Activated CD8-positive, alpha-beta memory T cell treated with anti-CD3 and anti-CD28 coated beads for 48 hours (primary cell): ENCODE results near the gene NCR1.
"Not testable (repeated sequence)": the region's sequence is repeated elsewhere in the genome, so short reads cannot be mapped to it uniquely, and the experiment has no call there.

ENCODE experiments used
- DNase-seq, 3 experiments: peaks; one replicate each; pipeline ENCODE4 v3.0.0-alpha.2; 2020; ENCODE audit warnings: low read depth in 2 of 3, low spot score in 2 of 3

NCR1 gene

GRCh38 chr19:54905803-54906511, at the start of gene NCR1:
TSS of gene NCR1 (plus strand) at chr19:54906148. CDS start at chr19:54906188, 40 bp downstream.
- DNase-seq: peak in 2 of 3 experiments; percentile 1 to 8

GRCh38 chr19:54858476-54858875, 47.5 kb upstream of the NCR1 start:
- not testable (repeated sequence) for DNase-seq

GRCh38 chr19:54859421-54859820, 46.5 kb upstream of the NCR1 start:
- DNase-seq: not testable (repeated sequence)

- DNase-seq: not testable (repeated sequence)
Measured at GRCh38 chr19:54863459-54863858, 42.5 kb upstream of the NCR1 start.

- DNase-seq: no peak
Measured at GRCh38 chr19:54871696-54872095, 34.3 kb upstream of the NCR1 start.

GRCh38 chr19:54873990-54874389, 32.0 kb upstream of the NCR1 start, which contains the start of gene FCAR:
TSS of gene FCAR (plus strand) at chr19:54874235. CDS start at chr19:54874290, 55 bp downstream.
- no peak for DNase-seq

GRCh38 chr19:54875506-54875905, 30.4 kb upstream of the NCR1 start:
- no peak for DNase-seq

- DNase-seq: no peak
Measured at GRCh38 chr19:54877471-54877870, 28.5 kb upstream of the NCR1 start.

- DNase-seq: no peak
Measured at GRCh38 chr19:54881884-54882283, 24.1 kb upstream of the NCR1 start.

GRCh38 chr19:54882758-54883157, 23.2 kb upstream of the NCR1 start:
- no peak for DNase-seq

GRCh38 chr19:54883228-54883627, 22.7 kb upstream of the NCR1 start:
- no peak for DNase-seq

GRCh38 chr19:54888239-54888638, 17.7 kb upstream of the NCR1 start:
- no peak for DNase-seq

- no peak for DNase-seq
Measured at GRCh38 chr19:54889566-54889965, 16.4 kb upstream of the NCR1 start.

GRCh38 chr19:54893406-54893805, 12.5 kb upstream of the NCR1 start:
- no peak for DNase-seq

GRCh38 chr19:54894106-54894505, 11.8 kb upstream of the NCR1 start:
- not testable (repeated sequence) for DNase-seq

GRCh38 chr19:54896036-54896435, 9.9 kb upstream of the NCR1 start:
- no peak for DNase-seq

- not testable (repeated sequence) for DNase-seq
Measured at GRCh38 chr19:54898685-54899084, 7.3 kb upstream of the NCR1 start.

GRCh38 chr19:54899646-54900045, 6.3 kb upstream of the NCR1 start:
- not testable (repeated sequence) for DNase-seq

GRCh38 chr19:54901153-54901552, 4.8 kb upstream of the NCR1 start:
- DNase-seq: not testable (repeated sequence)

GRCh38 chr19:54902061-54902460, 3.9 kb upstream of the NCR1 start:
- DNase-seq: no peak

GRCh38 chr19:54903303-54903702, 2.6 kb upstream of the NCR1 start:
- DNase-seq: no peak

- not testable (repeated sequence) for DNase-seq
Measured at GRCh38 chr19:54904261-54904660, 1.7 kb upstream of the NCR1 start.

- no peak for DNase-seq
Measured at GRCh38 chr19:54905421-54905802, 536 bp upstream of the NCR1 start.
